Measurements from ENCODE around the gene DCST2. TPM values are rescaled to one million over a fixed set of nuclear protein-coding genes. Genes with fewer than 3 reads are reported as not detected.

The DCST2 gene
- total and polyA plus RNA-seq, 10 of the 15 experiments (the other 5 are each of a cell fraction or from before 2014, with no cell fraction given) = 0.33 to 0.41 (median 0.36) TPM; not detected in 7

DNA sequence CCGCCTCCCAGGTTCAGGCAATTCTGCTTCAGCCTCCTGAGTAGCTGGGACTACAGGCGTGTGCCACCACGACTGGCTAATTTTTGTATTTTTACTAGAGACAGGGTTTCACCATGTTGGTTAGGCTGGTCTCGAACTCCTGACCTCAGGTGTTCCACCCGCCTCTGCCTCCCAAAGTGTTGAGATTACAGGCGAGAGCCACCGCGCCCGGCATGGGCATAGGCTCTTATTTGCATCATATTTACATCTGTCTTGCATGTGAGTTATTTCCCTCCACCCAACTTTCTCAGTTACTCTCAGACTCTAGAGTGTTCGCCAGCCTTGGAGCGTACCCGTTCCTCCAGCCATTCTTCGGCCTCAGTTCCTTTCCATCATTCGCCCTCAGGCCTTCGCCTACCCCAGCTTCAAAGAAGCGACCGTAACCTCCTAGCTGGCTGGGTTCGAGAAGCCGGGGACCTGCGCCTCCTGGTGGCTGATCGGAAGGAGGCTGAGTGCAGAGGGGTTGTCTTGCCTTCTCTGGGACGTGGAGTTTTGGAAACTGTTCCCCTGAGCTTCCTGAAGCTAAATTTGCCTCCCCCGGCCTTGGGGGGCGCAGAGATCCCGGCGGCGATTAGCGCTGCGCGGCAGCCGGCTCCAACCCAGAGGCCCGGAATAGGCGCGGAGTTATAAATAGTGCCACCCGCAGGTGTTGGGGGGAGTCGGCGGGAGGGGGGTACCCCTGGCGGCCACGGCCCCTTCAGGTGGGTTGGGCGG is 34.6 kb downstream of the DCST2 start:
- FAIRE-seq = peak; percentile 91
- no peaks in the 10 kb centered on the region for H3K27me3 ChIP-seq (replicated peaks in 1 of 2; ENCODE audit: control insufficient read depth in 2 of 2, insufficient read depth in 2 of 2, low read length in 1 of 2)
- CTCF ChIA-PET = interaction anchor here (0.6 to 11.0 kb wide), 26 partner anchors 9 to 518 kb away, joined by 3 to 226 read pairs (median 4); partner anchors contain the start of genes CKS1B, FLAD1, KCNN3 and KRTCAP2
- intact Hi-C loops (cut with micrococcal nuclease; ENCODE audit: unreplicated experiment) (loop anchor here (1.0 to 2.0 kb wide), 3 partner anchors 16 to 330 kb away; partner anchors contain the start of genes CKS1B and FLAD1), in situ Hi-C loops (cut with MboI) (no loop called here)
- no TSS peak for BruUV-seq (replicated peaks)
- no peaks in the 10 kb centered on the region for H3K36me3 ChIP-seq (ENCODE audit: control insufficient read depth in 2 of 2, insufficient read depth in 2 of 2, low read length in 1 of 2)
- H3K4me3 ChIP-seq = peak overlapping the region; percentile 89
- peak overlapping the region; percentile 67 for H3K9ac ChIP-seq (ENCODE audit: control insufficient read depth, insufficient read depth, low read length)
- POLR2A ChIA-PET = interaction anchor here (0.6 to 3.4 kb wide), 13 partner anchors 13 to 443 kb away, joined by 3 to 36 read pairs (median 5); partner anchors contain the start of genes CKS1B, FLAD1, PBXIP1 and PYGO2
- DNase-seq (ENCODE audit: low read depth, low spot score) = peak; percentile 58
- H3K4me2 ChIP-seq (ENCODE audit: control insufficient read depth, insufficient read depth) = peak overlapping the region; percentile 94
- H4K20me1 ChIP-seq (ENCODE audit: control insufficient read depth, insufficient read depth) = no peaks in the 10 kb centered on the region
- RAD21 ChIA-PET (ENCODE audit: unreplicated experiment) = interaction anchor here (0.7 to 3.0 kb wide), 24 partner anchors 11 to 520 kb away, joined by 3 to 24 read pairs (median 4); partner anchors contain the start of genes ADAM15, FLAD1, PBXIP1 and PMVK
- peak overlapping the region; percentile 81 for H2AFZ ChIP-seq (ENCODE audit: control insufficient read depth, low read depth, low read length)
- peak; percentile 33 for ATAC-seq
- H3K4me1 ChIP-seq (ENCODE audit: control insufficient read depth, insufficient read depth, low read length) = peaks cover 12% of the 10 kb centered on the region
- H3K9me3 ChIP-seq (replicated peaks; ENCODE audit: control insufficient read depth, insufficient read depth, low read length) = no peaks in the 10 kb centered on the region
- WGBS (ENCODE audit: insufficient coverage, insufficient replicate concordance, low lambda C conversion rate, missing lambda C conversion rate) = 3% methylated on average over 39 of the region's 40 CpGs
- H3K79me2 ChIP-seq (ENCODE audit: control insufficient read depth, insufficient read depth, low read length) = peaks cover 18% of the 10 kb centered on the region
- SMC1A ChIA-PET (ENCODE audit: uncharacterized antibody, unreplicated experiment) = interaction anchor here (0.6 to 8.1 kb wide), 14 partner anchors 9 to 329 kb away, joined by 3 to 69 read pairs (median 4); partner anchors contain the start of genes CKS1B, FLAD1, PBXIP1 and PYGO2
- H3K27ac ChIP-seq (ENCODE audit: control insufficient read depth, insufficient read depth) = peak overlapping the region; percentile 74
- no peak for TF ChIP-seq SIN3A (IDR thresholded peaks at IDR 0.05; ENCODE audit: low read depth, low read length)
- TF ChIP-seq FOXM1 (IDR thresholded peaks at IDR 0.05; ENCODE audit: low read depth, low read length) = no peak
- no peak for TF ChIP-seq ATF2 (IDR thresholded peaks at IDR 0.05; ENCODE audit: low read length)
- TF ChIP-seq, protein P1, sequence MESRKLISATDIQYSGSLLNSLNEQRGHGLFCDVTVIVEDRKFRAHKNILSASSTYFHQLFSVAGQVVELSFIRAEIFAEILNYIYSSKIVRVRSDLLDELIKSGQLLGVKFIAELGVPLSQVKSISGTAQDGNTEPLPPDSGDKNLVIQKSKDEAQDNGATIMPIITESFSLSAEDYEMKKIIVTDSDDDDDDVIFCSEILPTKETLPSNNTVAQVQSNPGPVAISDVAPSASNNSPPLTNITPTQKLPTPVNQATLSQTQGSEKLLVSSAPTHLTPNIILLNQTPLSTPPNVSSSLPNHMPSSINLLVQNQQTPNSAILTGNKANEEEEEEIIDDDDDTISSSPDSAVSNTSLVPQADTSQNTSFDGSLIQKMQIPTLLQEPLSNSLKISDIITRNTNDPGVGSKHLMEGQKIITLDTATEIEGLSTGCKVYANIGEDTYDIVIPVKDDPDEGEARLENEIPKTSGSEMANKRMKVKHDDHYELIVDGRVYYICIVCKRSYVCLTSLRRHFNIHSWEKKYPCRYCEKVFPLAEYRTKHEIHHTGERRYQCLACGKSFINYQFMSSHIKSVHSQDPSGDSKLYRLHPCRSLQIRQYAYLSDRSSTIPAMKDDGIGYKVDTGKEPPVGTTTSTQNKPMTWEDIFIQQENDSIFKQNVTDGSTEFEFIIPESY (IDR thresholded peaks at IDR 0.05) = no peak
- TF ChIP-seq POU2F2 (IDR thresholded peaks at IDR 0.05; ENCODE audit: borderline replicate concordance, low read depth, low read length) = peak; percentile 7; the same call in 2 of the 3 replicates
- TF ChIP-seq ZNF592 (IDR thresholded peaks at IDR 0.05) = no peak
- TF ChIP-seq LARP7 (IDR thresholded peaks at IDR 0.05) = peak; percentile 52; the same call in 1 of the 2 replicates
- TF ChIP-seq KAT2A (conservative IDR thresholded peaks at IDR 0.05; ENCODE audit: control insufficient read depth, low read depth, low read length) = no peak
- peak; percentile 75 for TF ChIP-seq YY1 (IDR thresholded peaks at IDR 0.05; ENCODE audit: low read depth, low read length)
- TF ChIP-seq SUPT20H (IDR thresholded peaks at IDR 0.05; ENCODE audit: borderline replicate concordance, control insufficient read depth, low read depth, low read length) = no peak
- no peak for TF ChIP-seq POLR2AphosphoS2 (IDR thresholded peaks at IDR 0.05; ENCODE audit: low read depth, low read length)
